Activated B cell treated with CpG ODN at 0.5 μM for 24 hours (primary cell): ENCODE measurements around the gene SLC66A1. TPM values are rescaled to one million over a fixed set of nuclear protein-coding genes. Genes with fewer than 3 reads are reported as not detected.

ENCODE experiments used
- ATAC-seq: fragments of 200-7000 bp; cut with Tn5 transposase; one replicate; pipeline ENCODE4 v1.10.0; 2021; ENCODE audit warnings: low read depth, mild to moderate bottlenecking, moderate library complexity
- CTCF ChIA-PET: fragments of 350-600 bp; sonication (Branson Sonifier 250); formaldehyde crosslinking; loops from one replicate; lab custom pipeline; 2021; ENCODE audit warnings: antibody characterized with exemption; lab: Charles Lee
- POLR2A ChIA-PET: fragments of 350-600 bp; sonication (Branson Sonifier 250); formaldehyde crosslinking; loops from one replicate; lab custom pipeline; 2021; ENCODE audit warnings: antibody characterized with exemption; lab: Charles Lee
- DNase-seq: peaks from one replicate; pipeline ENCODE4 v3.0.0; 2022
- H3K27ac Mint-ChIP-seq: one replicate; pipeline ENCODE4 v1.8.0; 2020; ENCODE audit warnings: mixed read lengths
- H3K27me3 Mint-ChIP-seq: one replicate; pipeline ENCODE4 v1.8.0; 2021; ENCODE audit warnings: mixed read lengths
- H3K36me3 Mint-ChIP-seq: one replicate; pipeline ENCODE4 v1.8.0; 2021; ENCODE audit warnings: low read depth, mixed read lengths
- H3K4me1 Mint-ChIP-seq: one replicate; pipeline ENCODE4 v1.8.0; 2021; ENCODE audit warnings: mixed read lengths
- H3K4me3 Mint-ChIP-seq: one replicate; pipeline ENCODE4 v1.8.0; 2020; ENCODE audit warnings: mild to moderate bottlenecking, mixed read lengths
- H3K9me3 Mint-ChIP-seq: one replicate; pipeline ENCODE4 v1.8.0; 2020; ENCODE audit warnings: mixed read lengths
- CTCF ChIP-seq: fragments of 200-600 bp; IDR thresholded peaks from one replicate; pipeline ENCODE4 v1.8.0; 2022; ENCODE audit warnings: antibody characterized with exemption, mild to moderate bottlenecking
- intact Hi-C: fragments of 100-400 bp; cut with micrococcal nuclease; formaldehyde crosslinking; loops from one replicate; pipeline ENCODE4 v1.15.1; 2024
- total RNA-seq: library from RNA; stranded (reverse); gene quantifications from 2 replicates; pipeline ENCODE4 v1.2.3, GENCODE V29; 2022

SLC66A1 gene
- total RNA-seq, 1 donor from 2014 or later: 11.9 TPM

- CTCF ChIA-PET: no interaction called here
- intact Hi-C loops: no loop called here
- Mint-ChIP-seq H3K4me1 (no peaks in the 10 kb centered on the region), H3K9me3 (no peaks in the 10 kb centered on the region), H3K27me3 (no peaks in the 10 kb centered on the region), H3K27ac (no peak overlapping the region), H3K36me3 (peaks cover 30% of the 10 kb centered on the region), H3K4me3 (no peak overlapping the region)
- no peak for TF ChIP-seq CTCF
- DNase-seq: no peak
- ATAC-seq: no peak
- POLR2A ChIA-PET: no interaction called here
Measured at GRCh38 chr1:19329188-19329587, 17.1 kb downstream of the SLC66A1 start.

GRCh38 chr1:19329611-19330010 lies 17.5 kb downstream of the SLC66A1 start:
- no peaks in the 10 kb centered on the region for H3K4me1 Mint-ChIP-seq
- H3K9me3 Mint-ChIP-seq: no peaks in the 10 kb centered on the region
- no peak overlapping the region for H3K27ac Mint-ChIP-seq
- H3K36me3 Mint-ChIP-seq: peaks cover 27% of the 10 kb centered on the region
- ATAC-seq (no peak), DNase-seq (no peak)
- H3K27me3 Mint-ChIP-seq: no peaks in the 10 kb centered on the region
- ChIA-PET POLR2A (no interaction called here), CTCF (no interaction called here)
- intact Hi-C loops: no loop called here
- TF ChIP-seq CTCF: no peak
- H3K4me3 Mint-ChIP-seq: no peak overlapping the region

GRCh38 chr1:19330449-19331135 lies 18.5 kb downstream of the SLC66A1 start:
- Mint-ChIP-seq H3K4me1 (no peaks in the 10 kb centered on the region), H3K4me3 (no peak overlapping the region), H3K27ac (no peak overlapping the region), H3K9me3 (no peaks in the 10 kb centered on the region), H3K36me3 (peaks cover 20% of the 10 kb centered on the region), H3K27me3 (no peaks in the 10 kb centered on the region)
- TF ChIP-seq CTCF: no peak
- DNase-seq (no peak), ATAC-seq (no peak)
- ChIA-PET CTCF (interaction anchor here (1.4 kb wide), 1 partner anchor 11 kb away, joined by 3 read pairs; no protein-coding TSS in a partner anchor), POLR2A (interaction anchor here (1.5 kb wide), 1 partner anchor 266 kb away, joined by 3 read pairs; a partner anchor contains a TSS)
- intact Hi-C loops: no loop called here

- no peaks in the 10 kb centered on the region for H3K27me3 Mint-ChIP-seq
- H3K4me1 Mint-ChIP-seq: no peaks in the 10 kb centered on the region
- no peak for TF ChIP-seq CTCF
- ATAC-seq (no peak), DNase-seq (no peak)
- ChIA-PET POLR2A (interaction anchor here (1.5 kb wide), 1 partner anchor 265 kb away, joined by 3 read pairs; a partner anchor contains a TSS), CTCF (interaction anchor here (1.4 kb wide), 1 partner anchor 10 kb away, joined by 3 read pairs; no protein-coding TSS in a partner anchor)
- no peaks in the 10 kb centered on the region for H3K9me3 Mint-ChIP-seq
- no peak overlapping the region for H3K27ac Mint-ChIP-seq
- intact Hi-C loops: no loop called here
- no peak overlapping the region for H3K4me3 Mint-ChIP-seq
- H3K36me3 Mint-ChIP-seq: peaks cover 19% of the 10 kb centered on the region
Measured at GRCh38 chr1:19331262-19331878, 19.2 kb downstream of the SLC66A1 start.

GRCh38 chr1:19332832-19333231 lies 20.7 kb downstream of the SLC66A1 start:
- Mint-ChIP-seq H3K27me3 (no peaks in the 10 kb centered on the region), H3K9me3 (no peaks in the 10 kb centered on the region), H3K36me3 (peaks cover 14% of the 10 kb centered on the region), H3K4me1 (no peaks in the 10 kb centered on the region), H3K27ac (no peak overlapping the region), H3K4me3 (no peak overlapping the region)
- no peak for TF ChIP-seq CTCF
- ATAC-seq (no peak), DNase-seq (no peak)
- intact Hi-C loops: no loop called here
- ChIA-PET CTCF (no interaction called here), POLR2A (no interaction called here)
